Activated CD8-positive, alpha-beta memory T cell treated with anti-CD3 and anti-CD28 coated beads, Interleukin-2, amount 50 U/mL, for 24 hours (primary cell): ENCODE measurements around the gene ATP10B.
"Not testable (repeated sequence)": the region's sequence is repeated elsewhere in the genome, so short reads cannot be mapped to it uniquely, and the experiment has no call there.

Source experiments
- DNase-seq: peaks from one replicate; pipeline ENCODE4 v3.0.0-alpha.2; 2020; ENCODE audit errors: extremely low read depth

ATP10B gene, protein sequence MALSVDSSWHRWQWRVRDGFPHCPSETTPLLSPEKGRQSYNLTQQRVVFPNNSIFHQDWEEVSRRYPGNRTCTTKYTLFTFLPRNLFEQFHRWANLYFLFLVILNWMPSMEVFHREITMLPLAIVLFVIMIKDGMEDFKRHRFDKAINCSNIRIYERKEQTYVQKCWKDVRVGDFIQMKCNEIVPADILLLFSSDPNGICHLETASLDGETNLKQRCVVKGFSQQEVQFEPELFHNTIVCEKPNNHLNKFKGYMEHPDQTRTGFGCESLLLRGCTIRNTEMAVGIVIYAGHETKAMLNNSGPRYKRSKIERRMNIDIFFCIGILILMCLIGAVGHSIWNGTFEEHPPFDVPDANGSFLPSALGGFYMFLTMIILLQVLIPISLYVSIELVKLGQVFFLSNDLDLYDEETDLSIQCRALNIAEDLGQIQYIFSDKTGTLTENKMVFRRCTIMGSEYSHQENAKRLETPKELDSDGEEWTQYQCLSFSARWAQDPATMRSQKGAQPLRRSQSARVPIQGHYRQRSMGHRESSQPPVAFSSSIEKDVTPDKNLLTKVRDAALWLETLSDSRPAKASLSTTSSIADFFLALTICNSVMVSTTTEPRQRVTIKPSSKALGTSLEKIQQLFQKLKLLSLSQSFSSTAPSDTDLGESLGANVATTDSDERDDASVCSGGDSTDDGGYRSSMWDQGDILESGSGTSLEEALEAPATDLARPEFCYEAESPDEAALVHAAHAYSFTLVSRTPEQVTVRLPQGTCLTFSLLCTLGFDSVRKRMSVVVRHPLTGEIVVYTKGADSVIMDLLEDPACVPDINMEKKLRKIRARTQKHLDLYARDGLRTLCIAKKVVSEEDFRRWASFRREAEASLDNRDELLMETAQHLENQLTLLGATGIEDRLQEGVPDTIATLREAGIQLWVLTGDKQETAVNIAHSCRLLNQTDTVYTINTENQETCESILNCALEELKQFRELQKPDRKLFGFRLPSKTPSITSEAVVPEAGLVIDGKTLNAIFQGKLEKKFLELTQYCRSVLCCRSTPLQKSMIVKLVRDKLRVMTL (N-terminal part only)

DNA sequence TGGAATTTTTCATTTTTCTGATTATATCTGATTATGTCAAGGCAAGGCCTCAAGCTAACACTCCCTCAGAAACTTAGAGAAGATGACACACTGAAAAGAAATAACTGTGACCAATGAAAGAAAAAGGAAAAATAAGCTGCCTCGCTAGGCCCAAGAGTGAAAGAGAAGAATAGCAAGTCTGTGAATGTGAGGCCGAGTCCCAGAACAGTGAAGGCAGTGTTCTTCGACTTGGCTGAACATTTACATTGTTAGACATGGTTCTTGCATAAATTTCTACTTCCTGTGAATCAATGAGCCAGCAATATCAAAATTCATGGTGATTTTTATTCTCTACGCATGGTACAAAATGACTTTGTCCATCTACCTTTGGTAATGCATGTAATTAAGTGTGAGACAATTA lies at the start of gene ATP10B:
TSS of gene ATP10B (minus strand) at position 163 of the 400 bp plus-strand sequence. CDS start 164,137 bp downstream, outside the sequence.
- DNase-seq = no peak

DNA sequence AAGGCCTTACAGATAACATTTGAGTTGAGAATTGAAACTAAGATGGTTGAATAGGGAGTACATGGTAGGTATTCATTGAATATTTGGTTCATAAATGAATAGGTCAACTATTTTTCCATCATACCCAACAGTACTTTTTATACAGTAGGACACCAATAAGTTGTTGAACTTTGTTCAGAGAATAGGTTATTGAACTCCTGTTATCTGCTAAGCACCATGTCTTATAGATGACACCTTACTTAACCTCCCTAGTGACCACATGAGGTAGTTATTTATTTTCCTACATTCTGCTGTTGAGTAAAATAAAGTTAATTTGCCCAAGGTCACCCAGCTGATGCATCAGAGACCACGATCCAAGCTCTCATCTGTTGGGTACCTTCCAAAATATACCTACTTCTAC lies 49.6 kb upstream of the ATP10B start:
- DNase-seq = no peak

DNA sequence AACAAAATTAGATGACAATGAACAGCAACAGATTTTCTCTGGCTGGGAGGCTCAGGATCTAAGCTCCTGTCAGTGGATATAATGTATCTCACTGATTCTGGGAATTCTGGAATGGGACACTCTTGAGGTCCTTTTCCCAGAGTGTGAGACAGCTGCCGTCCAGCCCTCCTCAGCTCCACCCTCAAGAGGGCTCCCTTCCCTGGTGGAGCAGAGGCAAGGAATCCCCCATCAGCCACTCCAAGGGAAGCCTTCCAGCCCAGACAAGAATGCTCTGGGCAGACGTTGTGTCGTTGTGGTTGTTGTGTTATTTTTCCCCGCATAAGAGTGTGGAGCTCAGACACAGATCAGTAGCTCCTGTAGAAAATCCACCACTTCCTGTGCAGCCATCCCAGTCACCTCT lies 47.7 kb upstream of the ATP10B start:
- DNase-seq = no peak

DNA sequence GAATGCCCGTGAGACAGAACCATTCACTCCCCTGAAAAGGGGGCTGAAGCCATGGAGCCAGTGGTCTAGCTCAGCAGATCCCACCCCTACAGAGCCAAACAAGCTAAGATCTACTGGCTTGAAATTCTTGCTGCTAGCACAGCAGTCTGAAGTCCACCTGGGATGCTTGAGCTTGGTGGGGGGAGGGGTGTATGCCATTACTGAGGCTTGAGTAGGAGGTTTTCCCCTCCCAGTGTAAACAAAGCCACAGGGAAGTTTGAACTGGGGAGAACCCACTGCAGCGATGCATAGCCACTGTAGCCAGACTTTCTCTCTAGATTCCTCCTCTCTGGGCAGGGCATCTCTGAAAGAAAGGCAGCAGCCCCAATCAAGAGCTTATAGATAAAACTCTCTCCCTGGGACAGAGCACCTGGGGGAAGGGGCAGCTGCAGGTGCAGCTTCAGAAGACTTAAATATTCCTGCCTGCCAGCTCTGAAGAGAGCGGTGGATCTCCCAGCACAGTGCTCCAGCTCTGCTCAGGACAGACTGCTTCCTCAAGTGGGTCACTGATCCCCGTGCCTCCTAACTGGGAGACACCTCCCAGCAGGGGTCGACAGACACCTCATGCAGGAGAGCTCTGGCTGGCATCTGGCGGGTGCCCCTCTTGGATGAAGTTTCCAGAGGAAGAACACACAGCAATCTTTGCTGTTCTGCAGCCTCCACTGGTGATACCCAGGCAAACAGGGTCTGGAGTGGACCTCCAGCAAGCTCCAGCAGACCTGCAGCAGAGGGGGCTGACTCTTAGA lies 41.4 kb upstream of the ATP10B start:
- not testable (repeated sequence) for DNase-seq

DNA sequence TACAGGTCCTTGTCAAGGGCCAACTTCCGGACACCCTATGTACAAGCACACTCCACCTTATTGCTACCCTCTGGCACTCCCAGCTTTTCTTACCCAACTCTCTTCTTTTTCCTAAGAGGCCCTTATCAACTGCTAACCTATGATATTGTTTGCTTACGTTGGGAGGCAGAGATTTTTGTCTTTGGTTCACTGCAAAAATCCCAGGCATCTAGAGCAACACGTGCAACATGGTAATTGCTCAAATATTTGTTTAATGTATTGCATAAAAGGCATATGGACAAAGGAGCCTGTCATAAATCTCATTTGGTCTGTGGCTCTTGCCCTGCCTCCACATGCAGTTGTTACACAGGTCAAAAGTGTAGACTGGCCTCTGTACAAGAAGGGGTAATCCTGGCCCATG lies 35.8 kb upstream of the ATP10B start:
- DNase-seq = no peak

DNA sequence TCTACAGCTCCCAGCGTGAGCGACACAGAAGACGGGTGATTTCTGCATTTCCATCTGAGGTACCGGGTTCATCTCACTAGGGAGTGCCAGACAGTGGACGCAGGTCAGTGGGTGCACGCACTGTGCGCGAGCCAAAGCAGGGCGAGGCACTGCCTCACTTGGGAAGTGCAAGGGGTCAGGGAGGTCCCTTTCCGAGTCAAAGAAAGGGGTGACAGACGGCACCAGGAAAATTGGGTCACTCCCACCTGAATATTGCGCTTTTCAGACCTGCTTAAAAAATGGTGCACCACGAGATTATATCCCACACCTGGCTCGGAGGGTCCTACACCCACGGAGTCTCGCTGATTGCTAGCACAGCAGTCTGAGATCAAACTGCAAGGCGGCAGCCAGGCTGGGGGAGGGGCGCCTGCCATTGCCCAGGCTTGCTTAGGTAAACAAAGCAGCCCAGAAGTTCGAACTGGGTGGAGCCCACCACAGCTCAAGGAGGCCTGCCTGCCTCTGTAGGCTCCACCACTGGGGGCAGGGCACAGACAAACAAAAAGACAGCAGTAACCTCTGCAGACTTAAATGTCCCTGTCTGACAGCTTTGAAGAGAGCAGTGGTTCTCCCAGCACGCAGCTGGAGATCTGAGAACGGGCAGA lies 21.7 kb upstream of the ATP10B start:
- DNase-seq = not testable (repeated sequence)

DNA sequence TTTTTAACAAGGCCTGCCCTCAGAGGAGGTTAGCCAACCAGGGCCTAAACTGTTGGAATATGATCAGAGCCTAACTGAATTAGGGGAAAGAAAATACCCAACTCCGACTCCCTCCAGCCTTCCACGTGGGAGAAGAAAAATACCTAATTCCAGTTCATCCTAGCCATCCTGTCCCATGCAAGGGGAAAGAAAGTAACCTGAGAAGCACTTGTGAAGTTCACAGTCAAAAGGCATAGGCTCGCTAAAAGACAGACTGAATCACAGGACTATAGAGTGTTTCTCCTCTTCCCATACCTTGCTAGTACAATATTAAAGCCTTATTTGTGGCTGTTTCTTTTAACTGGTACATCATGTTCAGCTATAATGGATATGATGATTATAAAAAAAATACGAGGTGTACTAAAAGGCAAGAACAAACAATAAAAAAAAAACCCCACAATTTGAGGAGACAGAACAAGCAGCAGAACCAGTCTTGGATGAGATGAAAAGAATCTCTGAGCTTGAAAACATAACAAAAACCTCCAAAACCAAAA lies 18.0 kb upstream of the ATP10B start:
- DNase-seq = no peak

DNA sequence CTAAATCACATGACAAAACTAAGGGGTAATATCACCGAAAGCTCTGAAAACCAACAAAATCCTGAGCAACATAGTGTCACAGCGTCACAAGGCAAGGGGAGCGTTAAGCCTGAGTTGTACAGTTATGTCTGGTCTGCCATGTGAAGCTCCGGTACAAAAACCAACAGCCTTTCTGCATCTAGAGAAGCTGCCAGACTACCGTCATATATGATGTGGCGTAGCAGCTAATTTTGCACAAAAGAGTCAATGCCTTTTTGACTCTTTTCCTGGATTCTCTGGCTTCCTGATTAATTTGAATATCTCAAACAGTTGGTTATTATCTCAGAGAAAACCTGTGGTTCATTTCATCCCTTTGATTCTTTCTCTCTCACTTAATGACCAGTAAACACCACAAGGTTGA lies 16.0 kb upstream of the ATP10B start:
- DNase-seq = no peak

DNA sequence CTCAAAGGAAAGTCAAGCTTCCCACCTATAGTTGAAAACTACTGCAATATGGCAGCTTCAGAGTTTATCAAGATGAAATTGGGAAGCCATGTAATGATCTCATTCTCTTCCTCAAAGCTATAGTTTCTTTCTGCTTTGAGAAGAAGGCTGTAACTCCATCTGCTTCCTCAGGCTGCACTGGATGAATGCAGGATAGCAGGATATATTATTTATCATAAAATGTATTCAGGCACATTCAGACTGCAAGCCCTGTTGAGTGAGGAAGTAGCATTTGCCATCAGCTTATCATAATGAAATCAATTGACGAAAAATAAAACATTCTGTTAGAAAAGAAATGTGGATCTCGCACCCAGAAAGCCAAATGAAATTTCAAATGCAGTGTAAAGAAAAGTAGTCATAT lies 560 bp downstream of the ATP10B start:
- no peak for DNase-seq

DNA sequence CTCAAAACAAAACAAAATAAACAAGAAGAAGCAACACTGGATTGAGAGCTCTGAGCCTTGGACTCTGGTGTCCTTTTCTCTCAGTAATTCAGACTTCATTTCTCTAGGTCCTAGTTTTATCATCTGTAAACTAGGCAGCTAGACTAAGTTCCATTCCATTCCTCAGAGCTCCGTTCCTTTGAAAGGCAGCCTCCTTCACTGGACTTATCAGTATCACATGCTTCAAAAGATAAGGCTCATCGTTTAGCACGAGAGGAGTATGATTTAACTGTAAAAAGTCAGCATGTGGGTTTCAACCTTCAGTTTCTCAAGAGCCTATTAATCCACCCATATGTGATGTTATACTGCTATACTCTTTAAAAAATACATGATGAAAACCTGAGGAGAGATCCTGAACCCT lies 1.6 kb downstream of the ATP10B start:
- DNase-seq = no peak

DNA sequence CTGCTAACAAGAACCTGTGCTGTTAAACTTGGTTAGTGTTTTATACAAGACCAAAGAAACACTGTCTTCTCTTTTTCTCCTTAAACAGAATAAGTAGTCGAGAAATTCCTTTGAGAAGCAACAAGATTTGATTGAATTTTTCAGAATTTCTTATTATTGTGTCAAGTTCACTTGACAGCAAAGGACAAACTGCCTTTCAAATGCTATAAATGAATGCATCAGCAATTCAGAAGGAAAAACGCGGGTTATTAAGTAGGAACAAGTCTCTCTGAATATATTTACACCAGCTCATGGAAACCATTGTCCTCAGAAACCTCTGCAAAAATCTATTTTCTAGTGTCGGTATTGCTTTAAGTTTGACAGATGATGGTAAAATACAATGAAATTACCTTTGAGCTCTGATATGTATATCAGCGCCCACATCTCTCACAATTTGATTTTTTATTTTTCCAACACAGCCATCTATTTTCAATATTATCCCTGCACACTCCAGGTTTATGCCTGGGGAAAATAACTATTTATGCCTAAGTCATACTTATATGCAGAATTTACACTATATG lies 4.4 kb downstream of the ATP10B start:
- DNase-seq = no peak

DNA sequence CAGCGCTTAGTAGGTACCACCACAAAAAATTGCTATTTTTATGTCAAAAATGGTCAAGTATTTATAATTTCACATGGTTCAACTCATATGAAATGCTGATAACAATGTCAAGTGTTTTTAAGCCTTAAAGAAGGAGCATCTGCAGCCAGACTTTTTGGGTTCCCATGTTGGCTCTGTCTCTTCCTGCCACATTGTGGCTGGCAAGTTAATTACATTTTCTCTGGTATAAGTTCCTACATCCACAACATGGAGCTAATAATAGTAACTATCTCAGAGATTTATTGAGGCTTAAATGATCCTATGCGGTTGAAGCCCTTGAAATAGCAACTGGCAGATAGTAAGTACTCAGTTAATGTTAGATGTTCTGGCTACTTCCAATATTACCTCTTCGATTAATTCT lies 5.4 kb downstream of the ATP10B start:
- DNase-seq = no peak

DNA sequence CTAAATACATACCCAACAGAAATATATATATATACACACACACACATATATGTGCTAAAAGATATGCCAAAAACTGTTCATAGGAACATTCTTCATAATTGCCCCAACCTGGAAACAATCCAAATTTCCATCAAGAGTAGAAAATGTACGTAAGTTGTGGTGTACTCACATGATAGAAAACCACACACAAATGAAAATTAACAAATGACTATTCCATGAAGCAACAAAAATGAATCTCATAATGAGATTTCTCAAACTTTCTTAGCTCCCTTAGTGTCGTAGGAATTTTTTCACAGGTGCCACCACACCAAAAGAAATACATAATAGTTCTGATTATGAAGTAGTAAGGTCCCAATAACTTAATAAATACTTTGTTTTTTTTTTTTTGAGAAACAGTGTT lies 7.8 kb downstream of the ATP10B start:
- no peak for DNase-seq

DNA sequence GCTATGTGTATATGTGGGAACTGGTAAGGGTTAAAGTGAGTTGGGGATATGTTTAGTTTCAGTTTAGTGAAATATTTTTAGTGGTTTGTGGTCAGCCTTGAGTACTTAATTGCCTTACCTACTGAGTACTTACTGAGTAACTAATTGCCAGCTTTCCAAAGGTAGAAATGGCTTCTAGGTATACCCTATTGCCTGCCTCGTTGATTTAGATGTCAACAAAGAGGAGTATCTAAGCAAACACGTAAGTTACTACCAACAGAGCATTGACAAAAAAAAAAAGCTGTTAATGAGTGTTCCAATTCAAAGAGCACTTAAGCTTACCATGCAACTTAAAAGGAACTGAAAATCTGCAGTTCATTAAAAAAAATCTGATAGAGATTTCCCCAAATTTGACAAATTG lies 8.8 kb downstream of the ATP10B start:
- no peak for DNase-seq

DNA sequence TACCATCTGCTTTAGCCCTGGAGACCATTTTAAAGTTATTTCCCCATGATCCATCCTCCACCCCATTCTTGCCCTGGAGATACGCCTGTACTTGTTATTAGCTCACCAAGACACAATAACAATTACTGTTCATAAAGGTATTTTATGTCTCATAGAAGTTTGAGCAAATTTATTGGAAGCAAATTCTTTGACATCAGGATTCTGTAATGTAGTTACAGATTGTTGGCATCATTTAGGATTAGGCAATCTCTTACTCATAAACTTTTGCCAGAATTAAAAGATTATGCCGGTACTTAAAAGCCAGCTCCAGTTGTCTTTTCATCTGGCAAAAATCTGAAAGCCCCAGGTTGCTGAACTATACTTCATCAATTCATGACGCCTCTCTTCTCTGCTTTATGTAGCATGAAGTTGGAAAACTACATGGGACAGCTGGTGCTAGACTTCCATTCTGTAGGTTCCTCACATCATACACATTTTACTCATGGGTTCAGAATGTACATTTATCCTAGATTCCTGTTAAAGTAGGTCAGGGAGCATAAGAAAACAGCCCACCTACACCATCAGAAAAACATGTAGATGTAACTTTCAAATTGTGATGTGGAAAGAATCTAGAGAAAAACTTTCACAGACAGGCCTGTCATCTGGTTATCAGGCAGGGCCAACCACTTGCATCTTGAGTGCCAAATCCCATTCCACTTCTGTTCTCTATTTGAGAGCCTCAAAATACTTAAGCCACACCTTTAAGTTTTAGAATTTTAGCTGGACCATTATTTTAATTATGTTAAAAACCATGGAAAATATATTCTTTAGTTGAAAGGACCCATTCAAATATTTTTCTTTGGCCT lies 14.0 kb downstream of the ATP10B start:
- DNase-seq = no peak

DNA sequence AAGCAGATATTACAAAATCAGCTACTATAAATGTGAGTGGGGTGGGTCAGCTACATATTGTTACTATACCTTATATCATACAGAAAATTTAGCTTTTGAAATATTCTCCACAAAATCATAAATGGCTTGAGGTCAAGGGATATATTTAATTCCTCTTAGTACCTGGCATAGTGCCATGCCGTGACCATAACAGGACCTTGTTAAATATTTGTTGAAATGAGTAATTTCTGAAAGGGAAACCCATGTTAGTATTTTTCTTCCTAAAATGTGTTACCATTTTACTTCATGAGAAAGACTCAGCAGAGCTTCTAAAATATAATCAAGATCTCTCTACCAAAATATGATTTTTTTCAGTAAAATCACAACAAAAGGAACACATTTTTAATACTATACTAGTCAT lies 14.8 kb downstream of the ATP10B start:
- DNase-seq = no peak

DNA sequence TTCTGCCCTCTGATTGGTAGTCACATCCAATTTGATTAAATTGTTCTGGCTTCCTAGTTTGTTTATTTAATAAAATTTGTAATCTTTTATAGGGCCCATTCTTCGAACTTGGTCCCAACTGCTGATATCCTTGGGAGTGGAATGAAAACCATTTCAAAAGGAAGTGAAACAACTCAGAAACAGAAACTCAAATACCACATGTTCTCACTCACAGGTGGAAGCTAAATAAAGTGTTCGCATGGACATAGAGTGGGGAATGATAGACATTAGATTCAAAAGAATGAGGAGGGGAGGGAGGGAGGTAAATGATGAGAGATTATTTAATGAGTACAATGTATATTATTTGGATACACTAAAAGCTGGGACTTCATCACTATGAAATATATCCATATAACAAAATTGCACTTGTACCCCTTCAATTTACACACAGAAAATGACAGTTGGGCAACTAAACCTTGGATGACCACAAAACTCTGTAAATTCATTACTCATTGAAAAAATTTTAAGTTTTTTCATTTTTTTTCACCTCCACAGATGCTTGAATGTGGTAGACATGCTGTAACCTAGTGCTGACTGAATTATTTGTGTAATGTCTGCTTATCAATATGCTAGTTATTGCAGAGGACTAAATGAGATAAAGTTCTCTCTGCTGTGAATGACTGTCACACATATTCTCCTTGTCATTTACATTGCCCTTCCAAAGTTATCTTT lies 16.0 kb downstream of the ATP10B start:
- DNase-seq = no peak

DNA sequence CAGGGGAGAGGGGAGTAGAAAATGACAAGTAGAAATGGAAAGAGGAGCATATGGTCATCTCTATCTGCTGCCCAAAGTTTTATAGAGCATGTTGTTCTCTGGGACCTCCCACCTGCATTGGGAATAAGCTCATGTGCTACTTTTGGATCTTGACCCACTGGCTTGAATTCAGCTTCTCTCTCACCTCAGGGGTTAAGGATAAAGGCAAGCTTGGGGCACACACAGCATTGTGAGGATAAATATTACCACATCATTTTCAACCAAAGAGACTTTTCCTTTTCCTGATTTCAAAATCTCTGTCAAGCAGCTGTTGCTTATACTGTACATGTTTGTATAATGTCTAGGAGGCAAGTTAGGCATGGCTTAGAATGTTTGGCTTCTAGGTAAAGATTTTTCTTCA lies 16.6 kb downstream of the ATP10B start:
- DNase-seq = no peak

DNA sequence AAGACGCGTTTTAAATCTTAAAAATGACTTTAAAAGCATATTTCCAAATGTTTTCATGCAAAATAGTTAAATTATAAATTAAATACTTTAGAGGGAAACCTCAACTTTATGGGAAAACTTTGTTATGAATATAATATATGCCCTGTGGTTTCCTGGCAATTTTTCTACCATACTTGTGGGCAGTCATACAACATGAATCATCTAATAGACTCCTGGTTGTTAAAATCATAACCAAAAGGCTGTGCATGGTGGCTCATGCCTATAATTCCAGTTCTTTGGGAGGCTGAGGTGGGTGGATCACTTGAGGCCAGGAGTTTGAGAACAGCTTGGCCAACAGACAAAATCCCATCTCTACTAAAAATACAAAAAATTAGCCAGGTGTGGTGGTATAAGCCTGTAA lies 18.2 kb downstream of the ATP10B start:
- DNase-seq = no peak
